GM20000 (cell line): Measurements from ENCODE around the gene NOXA1.
"Not testable (repeated sequence)": the region's sequence is repeated elsewhere in the genome, so short reads cannot be mapped to it uniquely, and the experiment has no call there.

Experiments used
- DNase-seq: peaks from one replicate; pipeline ENCODE4 v3.0.0; 2012; ENCODE audit warnings: low spot score
- TF ChIP-seq, protein P1 (sequence below): IDR thresholded peaks from 2 replicates; pipeline ENCODE4 v1.5.1; 2012; ENCODE audit warnings: mild to moderate bottlenecking, control low read depth; ENCODE audit errors: extremely low read depth, missing control alignments

NOXA1 gene

DNA sequence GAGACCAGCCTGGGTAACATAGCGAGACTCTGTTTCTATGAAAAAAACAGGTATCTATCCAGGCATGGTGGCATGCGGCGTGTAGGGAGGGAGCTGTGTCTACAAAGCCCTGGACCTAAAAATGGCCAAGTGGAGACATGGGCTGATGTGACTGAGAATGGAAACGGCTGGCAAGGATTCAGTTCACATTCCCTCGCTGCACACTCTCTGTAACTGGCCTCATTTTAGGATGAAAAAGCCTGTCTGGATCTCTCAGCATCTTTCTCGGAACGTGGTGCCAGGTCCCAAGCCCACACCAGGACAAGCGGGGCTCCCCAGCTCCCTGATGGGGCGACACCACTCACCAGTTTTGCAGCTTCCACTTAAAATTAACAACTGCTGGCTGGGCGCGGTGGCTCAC lies 13.7 kb upstream of the NOXA1 start:
- no peak for DNase-seq

DNA sequence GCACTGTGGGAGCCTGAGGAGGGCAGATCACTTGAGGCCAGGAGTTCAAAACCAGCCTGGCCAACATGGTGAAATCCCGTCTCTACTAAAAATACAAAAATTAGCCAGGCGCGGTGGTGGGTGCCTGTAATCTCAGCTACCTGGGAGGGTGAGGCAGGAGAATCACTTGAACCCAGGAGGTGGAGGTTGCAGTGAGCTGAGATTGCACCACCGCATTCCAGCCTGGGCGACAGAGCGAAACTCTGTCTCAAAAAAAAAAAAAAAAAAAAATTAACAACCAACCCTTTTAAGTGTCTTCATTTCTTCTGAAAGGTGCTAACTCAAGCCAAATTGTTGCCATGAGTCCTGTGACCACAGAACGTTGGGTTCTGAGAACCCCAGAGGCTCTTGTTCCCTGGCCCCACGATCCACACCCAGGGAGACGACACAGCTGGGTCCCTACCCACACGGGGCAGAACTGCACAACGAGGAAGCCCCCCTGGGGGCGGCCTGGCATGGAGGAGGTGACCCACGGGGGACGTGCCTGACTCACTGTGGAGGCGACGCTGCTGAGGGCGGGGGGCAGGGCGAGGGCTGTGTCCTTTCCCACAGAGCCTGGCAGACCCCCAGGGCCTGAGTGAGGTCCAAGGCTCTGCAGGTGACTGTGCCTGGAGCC lies 12.8 kb upstream of the NOXA1 start:
- not testable (repeated sequence) for DNase-seq

More for the DNA sequence above, 13.7 kb upstream of the NOXA1 start:
- TF ChIP-seq, protein P1, sequence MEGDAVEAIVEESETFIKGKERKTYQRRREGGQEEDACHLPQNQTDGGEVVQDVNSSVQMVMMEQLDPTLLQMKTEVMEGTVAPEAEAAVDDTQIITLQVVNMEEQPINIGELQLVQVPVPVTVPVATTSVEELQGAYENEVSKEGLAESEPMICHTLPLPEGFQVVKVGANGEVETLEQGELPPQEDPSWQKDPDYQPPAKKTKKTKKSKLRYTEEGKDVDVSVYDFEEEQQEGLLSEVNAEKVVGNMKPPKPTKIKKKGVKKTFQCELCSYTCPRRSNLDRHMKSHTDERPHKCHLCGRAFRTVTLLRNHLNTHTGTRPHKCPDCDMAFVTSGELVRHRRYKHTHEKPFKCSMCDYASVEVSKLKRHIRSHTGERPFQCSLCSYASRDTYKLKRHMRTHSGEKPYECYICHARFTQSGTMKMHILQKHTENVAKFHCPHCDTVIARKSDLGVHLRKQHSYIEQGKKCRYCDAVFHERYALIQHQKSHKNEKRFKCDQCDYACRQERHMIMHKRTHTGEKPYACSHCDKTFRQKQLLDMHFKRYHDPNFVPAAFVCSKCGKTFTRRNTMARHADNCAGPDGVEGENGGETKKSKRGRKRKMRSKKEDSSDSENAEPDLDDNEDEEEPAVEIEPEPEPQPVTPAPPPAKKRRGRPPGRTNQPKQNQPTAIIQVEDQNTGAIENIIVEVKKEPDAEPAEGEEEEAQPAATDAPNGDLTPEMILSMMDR: no peak

DNA sequence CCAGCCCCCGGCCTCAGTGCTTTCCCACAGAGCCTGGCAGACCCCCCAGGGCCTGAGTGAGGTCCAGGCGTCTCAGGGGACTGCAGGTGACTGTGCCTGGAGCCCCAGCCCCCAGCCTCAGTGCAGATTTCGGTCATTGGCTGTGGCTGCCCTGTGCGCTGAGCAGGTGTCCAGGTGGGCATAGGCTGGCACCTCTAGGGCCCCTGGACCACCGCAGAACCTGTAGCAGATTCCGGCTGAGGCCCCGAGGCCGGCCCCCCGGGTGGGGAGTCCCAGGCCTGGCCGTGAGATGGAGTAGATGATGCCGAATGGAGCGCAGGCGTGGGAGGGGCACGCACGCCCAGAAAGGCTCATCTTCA lies 12.3 kb upstream of the NOXA1 start:
- DNase-seq: no peak
- TF ChIP-seq, protein P1: no peak

DNA sequence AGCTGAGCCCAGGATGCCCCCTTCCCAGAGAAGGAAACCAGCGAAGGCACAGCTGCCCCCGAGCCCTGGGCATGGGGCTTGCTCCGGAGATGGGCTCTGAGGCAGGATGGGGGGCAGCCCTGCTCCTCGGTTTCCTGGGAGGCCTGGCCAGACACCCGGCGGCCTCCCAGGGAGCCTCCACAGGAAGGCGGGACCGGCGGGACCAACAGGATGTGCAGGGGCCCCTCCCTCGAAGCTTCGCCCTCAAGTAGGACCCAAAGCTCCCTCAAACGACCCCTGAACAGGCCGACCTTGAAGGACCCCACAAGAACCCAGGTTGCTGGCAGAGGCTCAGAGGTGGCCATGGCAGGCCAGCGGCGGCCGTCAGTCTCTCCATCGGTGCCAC lies 11.9 kb upstream of the NOXA1 start:
- TF ChIP-seq, protein P1: no peak
- no peak for DNase-seq

DNA sequence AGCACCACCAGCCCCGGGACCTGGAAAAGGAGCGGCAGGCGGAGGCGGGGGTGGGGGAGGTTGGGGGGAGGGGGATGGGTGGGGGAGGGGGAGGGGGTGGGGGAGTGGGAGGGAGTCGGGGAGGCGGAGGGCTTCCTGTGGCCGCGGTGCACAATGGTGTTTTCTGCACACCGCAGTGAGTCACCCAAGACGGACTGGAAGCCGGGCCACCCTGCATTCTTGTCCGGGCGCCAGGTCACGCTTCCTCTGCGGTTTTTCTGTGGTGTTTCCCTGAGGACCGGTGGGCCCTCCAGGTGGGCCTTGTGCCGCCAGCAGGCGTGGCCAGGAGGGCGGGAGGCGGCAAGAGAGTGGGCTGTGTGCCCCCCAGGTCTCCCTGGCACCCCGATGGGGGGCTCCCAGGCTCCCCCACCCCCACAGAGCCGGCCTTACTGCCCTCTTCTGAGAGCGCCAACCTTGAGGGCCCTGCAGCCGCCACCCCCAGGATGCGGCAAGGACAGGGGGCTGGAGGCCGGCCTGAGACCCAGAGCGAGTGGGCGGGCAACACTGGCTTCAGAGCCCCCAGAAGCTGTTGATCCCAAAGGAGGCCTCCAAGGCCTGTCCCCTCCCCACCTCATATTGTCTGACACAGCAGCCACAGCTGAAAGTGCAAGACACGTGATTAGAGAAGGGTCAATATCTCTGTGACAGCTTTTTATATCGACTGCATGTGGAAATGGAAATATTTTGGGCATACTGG lies 11.4 kb upstream of the NOXA1 start:
- TF ChIP-seq, protein P1: no peak
- DNase-seq: peak; percentile 86

DNA sequence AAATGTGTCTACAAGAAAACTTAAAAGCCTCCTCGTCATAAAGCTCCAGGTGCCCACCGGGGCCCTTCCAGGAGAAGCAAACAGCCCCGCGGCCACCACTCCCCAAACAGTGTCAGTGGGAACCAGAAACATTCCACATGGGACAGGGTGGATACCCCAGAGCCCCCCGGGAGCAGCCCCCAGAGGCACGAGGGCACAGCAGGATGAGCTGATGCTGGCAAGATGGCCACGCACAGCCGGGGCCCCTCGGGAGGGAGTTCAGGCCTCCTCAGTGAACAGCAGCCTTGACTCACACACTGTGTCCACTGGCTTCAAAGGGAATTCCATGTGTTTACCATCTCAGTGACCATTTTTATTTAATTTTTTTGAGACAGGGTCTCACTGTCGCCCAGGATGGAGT lies 10.8 kb upstream of the NOXA1 start:
- DNase-seq: no peak
- TF ChIP-seq, protein P1: no peak

DNA sequence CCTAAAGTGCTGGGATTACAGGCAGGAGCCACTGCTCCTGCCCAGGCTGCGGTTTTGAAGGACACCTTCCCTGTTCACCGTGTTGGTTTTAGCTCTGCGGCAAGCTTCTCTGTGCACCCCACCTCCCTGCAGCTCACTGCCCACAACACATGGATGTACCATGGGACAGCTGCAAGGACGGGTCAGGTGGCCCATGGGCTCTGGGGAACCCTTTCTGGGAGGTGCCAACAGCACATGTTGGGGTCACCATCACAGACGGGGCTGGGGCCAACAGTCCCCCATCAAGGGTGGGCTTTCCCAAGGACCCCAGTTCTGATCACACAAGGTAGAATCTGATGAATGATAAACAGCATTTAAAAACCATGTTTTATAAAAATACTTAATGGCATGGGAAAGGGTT lies 7.7 kb upstream of the NOXA1 start:
- DNase-seq: no peak
- TF ChIP-seq, protein P1: no peak
